H1 (cell line): ENCODE measurements around the gene FOXL2. TPM values are rescaled to one million over a fixed set of nuclear protein-coding genes. Genes with fewer than 3 reads are reported as not detected.

Source experiments
- CTCF ChIA-PET: fragments of 300-600 bp; sonication (Branson Sonifier 250); formaldehyde crosslinking; loops from one replicate; lab custom pipeline; 2021; ENCODE audit not compliant: partially characterized antibody; lab: Charles Lee
- POLR2A ChIA-PET: fragments of 300-600 bp; sonication (Branson Sonifier 250); formaldehyde crosslinking; loops from one replicate; lab custom pipeline; 2021; ENCODE audit warnings: inconsistent platforms; ENCODE audit not compliant: partially characterized antibody; lab: Charles Lee
- DNase-seq, 2 experiments: peaks; one replicate each; pipeline versions ENCODE4 v3.0.0 to v3.0.0-alpha.2; 2010 to 2022; ENCODE audit warnings: low spot score in 2 of 2, low read depth in 1 of 2, mixed read lengths in 1 of 2
- FAIRE-seq: peaks from 2 replicates; lab custom pipeline; 2011; peaks lifted over from hg19 to GRCh38; lab: Jason Lieb, UNC
- H2AFZ ChIP-seq: 2 replicates; pipeline ENCODE4 v1.8.1; 2012; ENCODE audit warnings: low read length, inconsistent platforms
- H2AK5ac ChIP-seq: 2 replicates; pipeline ENCODE4 v1.6.1; 2013; ENCODE audit warnings: low read depth, low read length
- H2BK120ac ChIP-seq: replicated peaks from 2 replicates; pipeline ENCODE3; 2013; ENCODE audit warnings: low read depth, low read length, inconsistent platforms
- H2BK12ac ChIP-seq: 2 replicates; pipeline ENCODE4 v1.6.1; 2013; ENCODE audit warnings: low read depth, low read length
- H2BK15ac ChIP-seq: 2 replicates; pipeline ENCODE4 v1.6.1; 2013; ENCODE audit warnings: low read length
- H2BK20ac ChIP-seq: 2 replicates; pipeline ENCODE4 v1.6.1; 2013; ENCODE audit warnings: low read length
- H2BK5ac ChIP-seq: 2 replicates; pipeline ENCODE4 v1.6.1; 2013; ENCODE audit warnings: low read depth, low read length
- H3K14ac ChIP-seq: 2 replicates; pipeline ENCODE4 v1.6.1; 2013; ENCODE audit warnings: inconsistent platforms; ENCODE audit not compliant: insufficient read length
- H3K18ac ChIP-seq: 2 replicates; pipeline ENCODE4 v1.6.1; 2013; ENCODE audit warnings: low read length; ENCODE audit errors: extremely low read depth
- H3K23ac ChIP-seq: 2 replicates; pipeline ENCODE4 v1.6.1; 2013; ENCODE audit warnings: inconsistent platforms; ENCODE audit not compliant: insufficient read length
- H3K23me2 ChIP-seq: 2 replicates; pipeline ENCODE4 v1.6.1; 2013; ENCODE audit warnings: low read depth, low read length
- H3K27ac ChIP-seq: 2 replicates; pipeline ENCODE4 v1.6.1; 2011; ENCODE audit warnings: low read depth, low read length, inconsistent platforms
- H3K27me3 ChIP-seq, 4 experiments: replicated peaks in 1 of 4; 1 replicate in 1 of 4; 2 replicates in 3 of 4; pipeline versions ENCODE4 v1.6.1 to v1.8.1; 2011 to 2013; ENCODE audit warnings: low read length in 3 of 4, mild to moderate bottlenecking in 3 of 4, inconsistent platforms in 2 of 4, mixed read lengths in 2 of 4, moderate library complexity in 1 of 4; ENCODE audit not compliant: control insufficient read depth in 3 of 4, insufficient read depth in 3 of 4; ENCODE audit errors: extremely low read depth in 1 of 4
- H3K36me3 ChIP-seq, 4 experiments: 2 replicates each; pipeline versions ENCODE4 v1.6.1 to v1.8.1; 2011 to 2013; ENCODE audit warnings: mild to moderate bottlenecking in 4 of 4, low read length in 3 of 4, moderate library complexity in 2 of 4, control low read depth in 1 of 4, inconsistent platforms in 1 of 4; ENCODE audit not compliant: insufficient read depth in 4 of 4, control insufficient read depth in 2 of 4
- H3K4ac ChIP-seq: replicated peaks from 2 replicates; pipeline ENCODE3; 2013; ENCODE audit warnings: low read length, low read depth, mixed read lengths, inconsistent platforms; ENCODE audit not compliant: insufficient read length
- H3K4me1 ChIP-seq, 4 experiments: replicated peaks in 1 of 4; 1 replicate in 1 of 4; 2 replicates in 3 of 4; pipeline versions ENCODE4 v1.6.1 to v1.8.1; 2011 to 2013; ENCODE audit warnings: low read length in 3 of 4, inconsistent platforms in 2 of 4, mixed read lengths in 1 of 4; ENCODE audit not compliant: insufficient read depth in 4 of 4, control insufficient read depth in 3 of 4
- H3K4me2 ChIP-seq, 2 experiments: 2 replicates each; pipeline versions ENCODE4 v1.6.1 to v1.8.1; 2011 to 2013; ENCODE audit warnings: low read depth in 2 of 2, low read length in 2 of 2, control low read depth in 1 of 2, inconsistent platforms in 1 of 2, mild to moderate bottlenecking in 1 of 2; ENCODE audit not compliant: insufficient read depth in 1 of 2
- H3K4me3 ChIP-seq, 4 experiments: fragments of 200-600, 300-600 bp in 1 of 4; sonication (generic), shearing (Covaris generic), sonication (Bioruptor Twin) in 1 of 4; 2 replicates each; pipeline versions ENCODE4 v1.5.1 to v1.8.1; 2011 to 2016; ENCODE audit warnings: low read length in 4 of 4, low read depth in 3 of 4, control low read depth in 2 of 4, inconsistent platforms in 2 of 4, mild to moderate bottlenecking in 2 of 4, mixed read lengths in 1 of 4, moderate library complexity in 1 of 4; ENCODE audit not compliant: insufficient read depth in 2 of 4; ENCODE audit errors: extremely low read depth in 1 of 4
- H3K56ac ChIP-seq: replicated peaks from 2 replicates; pipeline ENCODE3; 2013; ENCODE audit warnings: low read depth, mild to moderate bottlenecking, mixed read lengths, low read length, inconsistent platforms; ENCODE audit not compliant: insufficient read length
- H3K79me1 ChIP-seq: 2 replicates; pipeline ENCODE4 v1.6.1; 2013; ENCODE audit warnings: low read depth, low read length, control low read depth
- H3K79me2 ChIP-seq, 2 experiments: 2 replicates each; pipeline versions ENCODE4 v1.6.1 to v1.8.1; 2012 to 2013; ENCODE audit warnings: low read length in 2 of 2, mild to moderate bottlenecking in 2 of 2, inconsistent platforms in 1 of 2; ENCODE audit not compliant: insufficient read depth in 2 of 2, control insufficient read depth in 1 of 2
- H3K9ac ChIP-seq, 4 experiments: replicated peaks in 1 of 4; 1 replicate in 1 of 4; 2 replicates in 3 of 4; pipeline versions ENCODE4 v1.6.1 to v1.8.1; 2011 to 2013; ENCODE audit warnings: low read depth in 3 of 4, low read length in 3 of 4, control low read depth in 2 of 4, mild to moderate bottlenecking in 2 of 4, moderate library complexity in 2 of 4, inconsistent platforms in 1 of 4; ENCODE audit errors: extremely low read depth in 1 of 4
- H3K9me3 ChIP-seq, 2 experiments: 2 replicates each; pipeline versions ENCODE4 v1.6.1 to v1.8.1; 2012 to 2013; ENCODE audit warnings: mild to moderate bottlenecking in 2 of 2, moderate library complexity in 2 of 2, control low read depth in 1 of 2, inconsistent platforms in 1 of 2, low read depth in 1 of 2, low read length in 1 of 2, mixed read lengths in 1 of 2; ENCODE audit not compliant: insufficient read depth in 2 of 2
- H4K20me1 ChIP-seq, 2 experiments: replicated peaks in 1 of 2; 2 replicates each; pipeline versions ENCODE3 to v1.8.1; 2011 to 2013; ENCODE audit warnings: inconsistent platforms in 2 of 2, low read length in 2 of 2, mild to moderate bottlenecking in 1 of 2; ENCODE audit not compliant: insufficient read depth in 2 of 2, control insufficient read depth in 1 of 2
- H4K5ac ChIP-seq: 2 replicates; pipeline ENCODE4 v1.6.1; 2013; ENCODE audit warnings: low read length, low read depth, mixed read lengths, inconsistent platforms; ENCODE audit not compliant: insufficient read length
- H4K8ac ChIP-seq: 2 replicates; pipeline ENCODE4 v1.8.0; 2013; ENCODE audit warnings: mild to moderate bottlenecking, moderate library complexity, low read length, inconsistent platforms; ENCODE audit not compliant: insufficient read depth; ENCODE audit errors: extremely low read depth
- H4K91ac ChIP-seq: replicated peaks from 2 replicates; pipeline ENCODE3; 2013; ENCODE audit warnings: low read length, mixed read lengths, inconsistent platforms; ENCODE audit not compliant: insufficient read length
- CTCF ChIP-seq, 3 experiments: IDR thresholded peaks; 1 replicate in 2 of 3; 2 replicates in 1 of 3; pipeline versions ENCODE4 v1.5.1 to v1.6.1; 2011; ENCODE audit warnings: low read length in 3 of 3, mild to moderate bottlenecking in 3 of 3, inconsistent platforms in 2 of 3, low read depth in 1 of 3, moderate library complexity in 1 of 3; ENCODE audit not compliant: insufficient read depth in 1 of 3; ENCODE audit errors: control extremely low read depth in 1 of 3
- HDAC6 ChIP-seq: IDR thresholded peaks from one replicate; pipeline ENCODE4 v1.7.1; 2012; ENCODE audit warnings: low read depth, mild to moderate bottlenecking, inconsistent platforms, low read length, moderate library complexity
- MAFK ChIP-seq: IDR thresholded peaks from 2 replicates; pipeline ENCODE4 v1.6.1; 2012; ENCODE audit warnings: low read depth, mild to moderate bottlenecking, improper control_type of control experiment, low read length
- NRF1 ChIP-seq: IDR thresholded peaks from 2 replicates; pipeline ENCODE4 v1.6.1; 2011; ENCODE audit warnings: mild to moderate bottlenecking, low read depth, low read length, improper control_type of control experiment
- RAD21 ChIP-seq, 2 experiments: IDR thresholded peaks in 1 of 2; conservative IDR thresholded peaks in 1 of 2; 2 replicates each; pipeline ENCODE4 v1.6.1; 2011; ENCODE audit warnings: low read depth in 2 of 2, low read length in 2 of 2, improper control_type of control experiment in 1 of 2, inconsistent platforms in 1 of 2, mild to moderate bottlenecking in 1 of 2, moderate library complexity in 1 of 2
- TCF12 ChIP-seq: IDR thresholded peaks from 2 replicates; pipeline ENCODE4 v1.6.1; 2011; ENCODE audit warnings: low read depth, mild to moderate bottlenecking, low read length
- TEAD4 ChIP-seq: IDR thresholded peaks from 2 replicates; pipeline ENCODE4 v1.6.1; 2012; ENCODE audit warnings: low read depth, low read length, inconsistent platforms, mixed read lengths
- WGBS, 2 experiments: shearing (Covaris generic) in 1 of 2; methylation state at CpG; one replicate each; pipeline versions ENCODE4 v1.1.6 to v1.1.7; 2013 to 2015; ENCODE audit warnings: low lambda C conversion rate in 2 of 2, mixed read lengths in 2 of 2, inconsistent platforms in 1 of 2, low coverage in 1 of 2, missing lambda C conversion rate in 1 of 2; ENCODE audit not compliant: insufficient replicate concordance in 2 of 2, insufficient coverage in 1 of 2, insufficient read length in 1 of 2; ENCODE audit errors: extremely low coverage in 1 of 2, missing lambda C conversion rate in 1 of 2; 5-methylcytosine and 5-hydroxymethylcytosine counted together
- polyA plus RNA-seq, 7 experiments: library from polyadenylated mRNA; depleted of rRNA in 3 of 7; stranded (reverse) in 5 of 7; unstranded in 2 of 7; fragments of >200 nt in 5 of 7; fragments of 200-250 nt in 2 of 7; gene quantifications; 1 replicate in 5 of 7; 2 replicates in 1 of 7; 4 replicates in 1 of 7; pipeline versions ENCODE4 v1.2.1 to v1.2.3, GENCODE V29; 2011 to 2013; ENCODE audit warnings: missing spikeins in 2 of 7, mixed read lengths in 2 of 7
- total RNA-seq: library from RNA; stranded (reverse); fragmentation: NEBNext Ultra II Directional; extraction: Animal tissue kit (Norgen Biotek cat#: 25700); gene quantifications from 2 replicates; pipeline ENCODE4 v1.2.1, GENCODE V29; 2021

Gene FOXL2
- total and polyA plus RNA-seq, 2 of the 8 experiments (the other 6 are each of a cell fraction or from before 2014, with no cell fraction given), result 0.59 to 2.4 TPM

- no peak for FAIRE-seq
- POLR2A ChIA-PET, result interaction anchor here (0.6 to 9.6 kb wide), 11 partner anchors 11 to 1626 kb away, joined by 3 to 149 read pairs (median 4); partner anchors contain the start of genes FAIM, FOXL2 and FOXL2NB
- TF ChIP-seq TCF12, result no peak
- peak in 2 of 3 experiments; percentile 84 to 86; a peak in 3 of 4 replicates for TF ChIP-seq CTCF (IDR thresholded peaks at IDR 0.05; ENCODE audit: control extremely low read depth in 1 of 3, insufficient read depth in 1 of 3, low read depth in 1 of 3, low read length in 3 of 3)
- TF ChIP-seq NRF1, result no peak
- peak; percentile 32 to 63; a peak in 3 of 4 replicates for TF ChIP-seq RAD21 (IDR thresholded peaks at IDR 0.05 in 1 of 2, conservative IDR thresholded peaks at IDR 0.05 in 1 of 2; ENCODE audit: low read depth in 2 of 2, low read length in 2 of 2)
- no peak for TF ChIP-seq MAFK
- no peak for TF ChIP-seq TEAD4
- no peak for TF ChIP-seq HDAC6
Measured at GRCh38 chr3:138935863-138936740, 10.8 kb downstream of the FOXL2 start.

More at GRCh38 chr3:138935863-138936740, 10.8 kb downstream of the FOXL2 start:
- CTCF ChIA-PET, result interaction anchor here (0.6 to 15.6 kb wide), 45 partner anchors 11 to 601 kb away, joined by 3 to 223 read pairs (median 3); partner anchors contain the start of genes CEP70, ESYT3, FOXL2 and FOXL2NB
- H3K79me1 ChIP-seq, result no peaks in the 10 kb centered on the region
- H3K4me1 ChIP-seq, result peaks cover 9 to 28% (median 19%) of the 10 kb centered on the region in 4 experiments
- H3K4me2 ChIP-seq, result peak overlapping the region; percentile 38 to 71
- no peak overlapping the region for H3K23ac ChIP-seq
- no peak overlapping the region for H4K91ac ChIP-seq
- H3K79me2 ChIP-seq, result no peaks in the 10 kb centered on the region
- H3K27ac ChIP-seq, result no peak overlapping the region
- H2BK15ac ChIP-seq, result 0 out of 2 replicates have a peak overlapping the region, but pooled peaks have one; percentile 49
- H2BK120ac ChIP-seq, result no peak overlapping the region
- no peak overlapping the region for H4K8ac ChIP-seq
- no peak overlapping the region for H3K4ac ChIP-seq
- H3K23me2 ChIP-seq, result peaks cover 8% of the 10 kb centered on the region; the same call in 1 of the 2 replicates
- H3K14ac ChIP-seq, result no peak overlapping the region
- H3K36me3 ChIP-seq, result peaks cover 0 to 8% (median 0%) of the 10 kb centered on the region in 4 experiments; a peak in 1 of 8 replicates
- 0 out of 2 replicates have a peak overlapping the region, but pooled peaks have one; percentile 76 for H2BK20ac ChIP-seq
- peaks cover 8 to 10% of the 10 kb centered on the region in 2 experiments for H4K20me1 ChIP-seq
- peak overlapping the region in 1 of 4 experiments; percentile 8; a peak in 2 of 7 replicates for H3K9ac ChIP-seq
- H2BK12ac ChIP-seq, result peak overlapping the region; percentile 70
- DNase-seq, result peak in 1 of 2 experiments; percentile 99
- peak overlapping the region; percentile 11 to 59 (median 39); a peak in 7 of 8 replicates for H3K4me3 ChIP-seq
- H3K27me3 ChIP-seq, result peaks cover 46 to 69% (median 59%) of the 10 kb centered on the region in 4 experiments
- 2% methylated on average over 57 of the region's 58 CpGs; no CpG with 5 or more reads in 1 of the 2 experiments for WGBS, 2 experiments
- no peak overlapping the region for H2BK5ac ChIP-seq
- H3K9me3 ChIP-seq, result no peaks in the 10 kb centered on the region
- H3K56ac ChIP-seq, result no peak overlapping the region
- no peak overlapping the region for H2AK5ac ChIP-seq
- H4K5ac ChIP-seq, result no peak overlapping the region
- H2AFZ ChIP-seq, result peak overlapping the region; percentile 54; the same call in 1 of the 2 replicates
- H3K18ac ChIP-seq, result peak overlapping the region; percentile 56
